SK-N-SH (cell line): ENCODE data around the gene TBCD. TPM values are rescaled to one million over a fixed set of nuclear protein-coding genes. Genes with fewer than 3 reads are reported as not detected.

Experiments
- CTCF ChIA-PET: fragments of 300-600, 350-600 bp; formaldehyde crosslinking; extraction: SDS; loops from one replicate; lab custom pipeline; 2021; lab: Yijun Ruan, JAX
- POLR2A ChIA-PET: fragments of 350-600 bp; sonication (Branson Sonifier 250); formaldehyde crosslinking; extraction: SDS; loops from one replicate; lab custom pipeline; 2020; ENCODE audit warnings: antibody characterized with exemption, inconsistent platforms; lab: Yijun Ruan, JAX
- DNase-seq: peaks from one replicate; pipeline ENCODE4 v3.0.0; 2012
- H2AFZ ChIP-seq: fragments of 200-600 bp; sonication (generic); 2 replicates; pipeline ENCODE4 v1.8.1; 2016; ENCODE audit warnings: antibody characterized with exemption, mild to moderate bottlenecking, low read depth
- H3F3A ChIP-seq: fragments of 200-600 bp; sonication (generic); replicated peaks from 2 replicates; pipeline ENCODE3; 2016; ENCODE audit warnings: antibody characterized with exemption, mild to moderate bottlenecking; ENCODE audit not compliant: insufficient read depth
- H3K27ac ChIP-seq, 2 experiments: fragments of 200-500 bp in 1 of 2; fragments of 200-600 bp in 1 of 2; sonication (Bioruptor generic) in 1 of 2; sonication (generic), shearing (Covaris generic) in 1 of 2; 2 replicates each; pipeline versions ENCODE4 v1.5.1 to v1.6.1; 2014 to 2016; ENCODE audit warnings: low read depth in 2 of 2, inconsistent platforms in 1 of 2, low read length in 1 of 2, mild to moderate bottlenecking in 1 of 2, mixed read lengths in 1 of 2
- H3K27me3 ChIP-seq: fragments of 200-600 bp; sonication (generic), shearing (Covaris generic); 2 replicates; pipeline ENCODE4 v1.6.1; 2016; ENCODE audit warnings: mixed run types; ENCODE audit not compliant: insufficient read depth
- H3K36me3 ChIP-seq, 2 experiments: fragments of 200-500 bp in 1 of 2; fragments of 200-600 bp in 1 of 2; sonication (Bioruptor generic) in 1 of 2; sonication (generic) in 1 of 2; replicated peaks in 1 of 2; 2 replicates each; pipeline versions ENCODE3 to v1.5.1; 2014 to 2016; ENCODE audit warnings: low read length in 1 of 2, mild to moderate bottlenecking in 1 of 2; ENCODE audit not compliant: insufficient read depth in 2 of 2, control insufficient read depth in 1 of 2
- H3K4me1 ChIP-seq, 2 experiments: fragments of 200-500 bp in 1 of 2; fragments of 200-600 bp in 1 of 2; sonication (Bioruptor generic) in 1 of 2; sonication (generic), shearing (Covaris generic) in 1 of 2; 2 replicates each; pipeline versions ENCODE4 v1.5.1 to v1.6.1; 2014 to 2016; ENCODE audit warnings: low read depth in 1 of 2, low read length in 1 of 2, mixed run types in 1 of 2; ENCODE audit not compliant: insufficient read depth in 2 of 2, control insufficient read depth in 1 of 2
- H3K4me2 ChIP-seq: fragments of 200-600 bp; sonication (generic), shearing (Covaris generic); 2 replicates; pipeline ENCODE4 v1.6.1; 2017; ENCODE audit warnings: mixed run types
- H3K4me3 ChIP-seq, 2 experiments: fragments of 200-500 bp in 1 of 2; fragments of 200-600 bp in 1 of 2; sonication (Bioruptor generic) in 1 of 2; sonication (generic), shearing (Covaris generic) in 1 of 2; 2 replicates each; pipeline versions ENCODE4 v1.5.1 to v1.8.1; 2014 to 2016; ENCODE audit warnings: low read depth in 2 of 2, inconsistent platforms in 1 of 2, low read length in 1 of 2, mild to moderate bottlenecking in 1 of 2, mixed read lengths in 1 of 2, moderate library complexity in 1 of 2
- H3K79me2 ChIP-seq: fragments of 200-600 bp; sonication (generic); 2 replicates; pipeline ENCODE4 v1.8.1; 2017; ENCODE audit warnings: mild to moderate bottlenecking; ENCODE audit not compliant: insufficient read depth
- H3K9ac ChIP-seq: fragments of 200-600 bp; sonication (generic); 2 replicates; pipeline ENCODE4 v1.6.1; 2017; ENCODE audit warnings: mixed run types
- H3K9me2 ChIP-seq: fragments of 200-600 bp; sonication (generic); 2 replicates; pipeline ENCODE4 v1.6.1; 2017; ENCODE audit warnings: mixed run types
- H3K9me3 ChIP-seq: fragments of 200-600 bp; sonication (generic); 2 replicates; pipeline ENCODE4 v1.6.1; 2017; ENCODE audit warnings: mixed run types, mild to moderate bottlenecking, moderate library complexity
- H4K20me1 ChIP-seq: fragments of 200-600 bp; sonication (generic); 2 replicates; pipeline ENCODE4 v1.6.1; 2017; ENCODE audit warnings: mild to moderate bottlenecking, mixed run types; ENCODE audit not compliant: insufficient read depth
- CTCF ChIP-seq: fragments of 200-600 bp; sonication (generic); IDR thresholded peaks from 2 replicates; pipeline ENCODE4 v1.6.1; 2017; ENCODE audit warnings: antibody characterized with exemption, mild to moderate bottlenecking, moderate library complexity
- EP300 ChIP-seq, 2 experiments: IDR thresholded peaks; 2 replicates each; pipeline versions ENCODE4 v1.4.0 to v1.6.1; 2012; ENCODE audit warnings: borderline replicate concordance in 1 of 2, low read depth in 1 of 2, low read length in 1 of 2
- EZH2phosphoT487 ChIP-seq: fragments of 200-600 bp; sonication (generic); IDR thresholded peaks from 2 replicates; pipeline ENCODE4 v1.6.1; 2017; ENCODE audit warnings: low read depth, mixed run types, mild to moderate bottlenecking, antibody characterized with exemption, moderate library complexity, borderline replicate concordance
- FOSL2 ChIP-seq: IDR thresholded peaks from 2 replicates; pipeline ENCODE4 v1.4.0; 2012; ENCODE audit warnings: low read depth, mild to moderate bottlenecking, moderate library complexity, borderline replicate concordance
- FOXM1 ChIP-seq: IDR thresholded peaks from 2 replicates; pipeline ENCODE4 v1.4.0; 2012; ENCODE audit warnings: low read depth, mild to moderate bottlenecking
- GABPA ChIP-seq: IDR thresholded peaks from 2 replicates; pipeline ENCODE4 v1.4.0; 2012; ENCODE audit warnings: low read depth, mild to moderate bottlenecking
- IRF3 ChIP-seq: fragments of 150-350 bp; IDR thresholded peaks from 2 replicates; pipeline ENCODE4 v1.6.1; 2016; ENCODE audit warnings: mild to moderate bottlenecking, low read depth, low read length
- JUND ChIP-seq: IDR thresholded peaks from 2 replicates; pipeline ENCODE4 v1.4.0; 2012
- MEF2A ChIP-seq: IDR thresholded peaks from 2 replicates; pipeline ENCODE4 v1.4.0; 2012; ENCODE audit warnings: low read depth, borderline replicate concordance
- MXI1 ChIP-seq: IDR thresholded peaks from 2 replicates; pipeline ENCODE4 v1.6.1; 2012; ENCODE audit warnings: mild to moderate bottlenecking, low read depth, low read length, improper control_type of control experiment
- NRF1 ChIP-seq: IDR thresholded peaks from 2 replicates; pipeline ENCODE4 v1.6.1; 2012; ENCODE audit warnings: low read depth, mild to moderate bottlenecking, low read length
- RAD21 ChIP-seq: IDR thresholded peaks from 2 replicates; pipeline ENCODE4 v1.6.1; 2012; ENCODE audit warnings: mild to moderate bottlenecking, low read length
- RCOR1 ChIP-seq: fragments of 150-350 bp; IDR thresholded peaks from 2 replicates; pipeline ENCODE4 v1.6.1; 2017; ENCODE audit warnings: antibody characterized with exemption, low read length
- REST ChIP-seq: IDR thresholded peaks from 2 replicates; pipeline ENCODE4 v1.6.1; 2012; ENCODE audit warnings: mild to moderate bottlenecking, low read depth, low read length, moderate library complexity
- SMC3 ChIP-seq: IDR thresholded peaks from 2 replicates; pipeline ENCODE4 v1.6.1; 2012; ENCODE audit warnings: low read depth, low read length, improper control_type of control experiment
- TEAD4 ChIP-seq: IDR thresholded peaks from 2 replicates; pipeline ENCODE4 v1.4.0; 2012; ENCODE audit warnings: mild to moderate bottlenecking, borderline replicate concordance; ENCODE audit not compliant: insufficient read depth
- USF1 ChIP-seq: IDR thresholded peaks from 2 replicates; pipeline ENCODE4 v1.4.0; 2012; ENCODE audit warnings: low read depth, borderline replicate concordance
- YY1 ChIP-seq: IDR thresholded peaks from 2 replicates; pipeline ENCODE4 v1.4.0; 2012; ENCODE audit warnings: low read depth, mild to moderate bottlenecking
- ZBTB33 ChIP-seq: IDR thresholded peaks from 2 replicates; pipeline ENCODE4 v1.4.0; 2012; ENCODE audit warnings: low read depth, borderline replicate concordance
- WGBS: methylation state at CpG from one replicate; pipeline ENCODE4 v1.1.6; 2017; ENCODE audit warnings: low lambda C conversion rate; 5-methylcytosine and 5-hydroxymethylcytosine counted together
- polyA plus RNA-seq, 3 experiments: library from polyadenylated mRNA; depleted of rRNA; stranded (reverse); fragments of >200 nt; gene quantifications; 2 replicates each; pipeline ENCODE4 v1.2.3, GENCODE V29; 2012

Gene TBCD
- polyA plus RNA-seq, 1 of the 3 experiments (the other 2 are of a cell fraction) = 107 TPM

- TF ChIP-seq REST (no peak), FOSL2 (no peak), EZH2phosphoT487 (no peak), NRF1 (no peak), RCOR1 (no peak)
- TF ChIP-seq, all 33 proteins: peak for 0
Observed at GRCh38 chr17:82799591-82799990, 47.7 kb downstream of the TBCD start (continued).

- peaks cover 12 to 24% of the 10 kb centered on the region in 2 experiments for H3K36me3 ChIP-seq
- no peaks in the 10 kb centered on the region for H3K9me3 ChIP-seq
- H2AFZ ChIP-seq = no peak overlapping the region
- no peak overlapping the region for H3K9ac ChIP-seq
- TF ChIP-seq FOXM1 (no peak), TEAD4 (no peak), EZH2phosphoT487 (no peak), RAD21 (no peak), MXI1 (no peak), GABPA (no peak), ZBTB33 (no peak), USF1 (no peak), EP300 (IDR thresholded peaks at IDR 0.05; ENCODE audit: borderline replicate concordance in 1 of 2, low read depth in 1 of 2, low read length in 1 of 2) (no peak), YY1 (no peak), IRF3 (no peak), SMC3 (no peak), CTCF (no peak), JUND (no peak), MEF2A (no peak)
- H3K9me2 ChIP-seq = no peaks in the 10 kb centered on the region
- H3K27ac ChIP-seq = no peak overlapping the region; a peak in 1 of 4 replicates
- H3K4me2 ChIP-seq = no peak overlapping the region
- H3K4me3 ChIP-seq = no peak overlapping the region
- ChIA-PET POLR2A (no interaction called here), CTCF (no interaction called here)
- H3K27me3 ChIP-seq = no peaks in the 10 kb centered on the region
- WGBS = 97% methylated on average over 15 of the region's 15 CpGs
- peaks cover 28% of the 10 kb centered on the region; the same call in 1 of the 2 replicates for H3K79me2 ChIP-seq
- no peaks in the 10 kb centered on the region for H3K4me1 ChIP-seq
- H4K20me1 ChIP-seq = peaks cover 15% of the 10 kb centered on the region
- DNase-seq = no peak
- H3F3A ChIP-seq = no peaks in the 10 kb centered on the region
Observed at GRCh38 chr17:82800885-82801284, 49.0 kb downstream of the TBCD start.
